Measurements from ENCODE around the gene MMADHC. TPM values are rescaled to one million over a fixed set of nuclear protein-coding genes. Genes with fewer than 3 reads are reported as not detected.

The MMADHC gene
- total RNA-seq, 1 donor from 2014 or later = 74.3 TPM

DNA sequence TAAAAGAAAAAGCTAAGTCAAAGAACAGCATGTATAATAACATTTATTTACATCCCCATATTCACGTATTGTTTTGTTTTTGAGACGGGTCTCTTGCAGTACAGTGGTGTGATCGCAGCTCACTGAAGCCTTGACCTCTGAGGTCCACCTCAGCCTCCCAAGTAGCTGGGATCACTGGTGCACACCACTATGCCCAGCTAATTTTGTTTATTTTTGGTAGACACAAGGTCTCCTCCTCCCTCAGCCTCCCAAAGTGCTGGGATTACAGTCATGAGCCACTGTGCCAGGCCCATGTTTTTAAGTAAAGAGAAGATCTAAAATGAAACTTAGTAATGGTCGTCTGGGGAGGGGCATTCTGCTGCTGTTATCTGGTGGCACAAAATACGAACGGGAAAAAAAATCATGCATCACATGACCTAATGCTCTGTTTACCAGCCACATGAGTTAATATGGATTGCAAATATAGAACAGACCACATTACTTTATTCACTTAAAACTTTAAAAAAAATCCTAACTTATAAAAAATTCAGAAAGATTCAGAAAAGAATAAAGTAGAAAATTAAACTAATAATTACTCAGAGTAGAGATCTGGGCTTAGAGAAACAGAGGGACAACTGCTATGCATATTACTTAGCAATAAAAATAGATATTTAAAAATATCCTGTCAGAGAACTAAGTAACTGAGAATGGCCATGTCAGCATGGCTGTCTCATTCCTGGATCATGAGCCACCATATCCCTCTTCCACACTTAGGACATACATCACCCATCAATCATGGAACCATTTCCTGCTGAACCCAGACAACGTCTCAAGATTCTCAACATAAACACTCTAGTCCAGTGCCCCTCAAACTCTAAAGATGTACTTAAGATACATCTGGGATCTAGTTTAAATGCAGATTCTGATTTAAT is 7.3 kb downstream of the MMADHC start:
- no peak overlapping the region for H3K27ac Mint-ChIP-seq (ENCODE audit: unreplicated experiment)
- H3K27me3 Mint-ChIP-seq (ENCODE audit: unreplicated experiment) = no peaks in the 10 kb centered on the region
- TF ChIP-seq, protein P1, sequence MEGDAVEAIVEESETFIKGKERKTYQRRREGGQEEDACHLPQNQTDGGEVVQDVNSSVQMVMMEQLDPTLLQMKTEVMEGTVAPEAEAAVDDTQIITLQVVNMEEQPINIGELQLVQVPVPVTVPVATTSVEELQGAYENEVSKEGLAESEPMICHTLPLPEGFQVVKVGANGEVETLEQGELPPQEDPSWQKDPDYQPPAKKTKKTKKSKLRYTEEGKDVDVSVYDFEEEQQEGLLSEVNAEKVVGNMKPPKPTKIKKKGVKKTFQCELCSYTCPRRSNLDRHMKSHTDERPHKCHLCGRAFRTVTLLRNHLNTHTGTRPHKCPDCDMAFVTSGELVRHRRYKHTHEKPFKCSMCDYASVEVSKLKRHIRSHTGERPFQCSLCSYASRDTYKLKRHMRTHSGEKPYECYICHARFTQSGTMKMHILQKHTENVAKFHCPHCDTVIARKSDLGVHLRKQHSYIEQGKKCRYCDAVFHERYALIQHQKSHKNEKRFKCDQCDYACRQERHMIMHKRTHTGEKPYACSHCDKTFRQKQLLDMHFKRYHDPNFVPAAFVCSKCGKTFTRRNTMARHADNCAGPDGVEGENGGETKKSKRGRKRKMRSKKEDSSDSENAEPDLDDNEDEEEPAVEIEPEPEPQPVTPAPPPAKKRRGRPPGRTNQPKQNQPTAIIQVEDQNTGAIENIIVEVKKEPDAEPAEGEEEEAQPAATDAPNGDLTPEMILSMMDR (IDR thresholded peaks at IDR 0.05; ENCODE audit: partially characterized antibody, unreplicated experiment) = no peak
- no peak for DNase-seq
- H3K36me3 Mint-ChIP-seq (ENCODE audit: unreplicated experiment) = no peaks in the 10 kb centered on the region
- no peaks in the 10 kb centered on the region for H3K4me1 Mint-ChIP-seq (ENCODE audit: low read depth, unreplicated experiment)
- H3K9me3 Mint-ChIP-seq (ENCODE audit: unreplicated experiment) = no peaks in the 10 kb centered on the region
- H3K4me3 Mint-ChIP-seq (ENCODE audit: unreplicated experiment) = no peak overlapping the region

DNA sequence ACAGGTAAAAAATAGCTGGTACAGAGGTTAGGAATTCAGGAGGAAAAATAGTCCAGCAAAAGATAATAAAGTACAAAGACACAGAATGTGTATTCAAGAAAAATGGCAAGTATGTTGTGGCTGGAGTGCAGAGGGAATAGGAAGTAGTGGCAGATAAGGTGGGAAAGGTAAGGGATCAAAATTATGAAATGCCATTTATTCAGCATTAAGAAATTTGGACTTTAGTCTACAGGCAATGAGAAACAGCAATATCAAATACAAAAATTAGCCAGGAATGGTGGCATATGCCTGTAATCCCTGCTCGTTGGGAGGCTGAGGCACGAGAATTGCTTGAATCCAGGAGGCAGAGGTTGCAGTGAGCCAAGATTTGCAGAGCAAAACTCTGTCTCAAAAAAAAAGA is 10.3 kb downstream of the MMADHC start:
- no peaks in the 10 kb centered on the region for H3K27me3 Mint-ChIP-seq (ENCODE audit: unreplicated experiment)
- no peaks in the 10 kb centered on the region for H3K36me3 Mint-ChIP-seq (ENCODE audit: unreplicated experiment)
- no peak overlapping the region for H3K4me3 Mint-ChIP-seq (ENCODE audit: unreplicated experiment)
- H3K4me1 Mint-ChIP-seq (ENCODE audit: low read depth, unreplicated experiment) = no peaks in the 10 kb centered on the region
- TF ChIP-seq, protein P1 (IDR thresholded peaks at IDR 0.05; ENCODE audit: partially characterized antibody, unreplicated experiment) = no peak
- peak overlapping the region; percentile 1 for H3K27ac Mint-ChIP-seq (ENCODE audit: unreplicated experiment)
- H3K9me3 Mint-ChIP-seq (ENCODE audit: unreplicated experiment) = no peaks in the 10 kb centered on the region
- DNase-seq = no peak

DNA sequence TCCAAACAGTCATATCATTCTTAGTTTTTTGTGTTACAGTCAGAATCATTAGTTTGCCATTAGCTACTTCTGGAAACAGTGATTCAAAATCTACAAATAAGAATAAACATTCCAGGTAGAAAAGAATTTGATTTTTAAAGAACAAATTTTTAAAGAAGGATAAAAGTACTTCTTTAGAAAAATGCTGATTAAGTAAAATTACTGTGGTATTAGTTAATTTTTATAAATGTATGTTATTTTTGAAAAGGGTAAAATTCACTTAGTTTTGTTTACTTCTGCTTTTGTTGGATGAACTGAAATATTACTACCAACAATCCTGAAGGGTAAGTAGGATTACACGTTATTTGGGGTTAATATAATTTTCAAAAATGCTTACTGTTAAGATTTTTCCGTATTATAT is 11.8 kb downstream of the MMADHC start:
- no peaks in the 10 kb centered on the region for H3K27me3 Mint-ChIP-seq (ENCODE audit: unreplicated experiment)
- DNase-seq = no peak
- H3K4me1 Mint-ChIP-seq (ENCODE audit: low read depth, unreplicated experiment) = no peaks in the 10 kb centered on the region
- no peaks in the 10 kb centered on the region for H3K36me3 Mint-ChIP-seq (ENCODE audit: unreplicated experiment)
- no peaks in the 10 kb centered on the region for H3K9me3 Mint-ChIP-seq (ENCODE audit: unreplicated experiment)
- TF ChIP-seq, protein P1 (IDR thresholded peaks at IDR 0.05; ENCODE audit: partially characterized antibody, unreplicated experiment) = no peak
- H3K27ac Mint-ChIP-seq (ENCODE audit: unreplicated experiment) = no peak overlapping the region
- H3K4me3 Mint-ChIP-seq (ENCODE audit: unreplicated experiment) = no peak overlapping the region

DNA sequence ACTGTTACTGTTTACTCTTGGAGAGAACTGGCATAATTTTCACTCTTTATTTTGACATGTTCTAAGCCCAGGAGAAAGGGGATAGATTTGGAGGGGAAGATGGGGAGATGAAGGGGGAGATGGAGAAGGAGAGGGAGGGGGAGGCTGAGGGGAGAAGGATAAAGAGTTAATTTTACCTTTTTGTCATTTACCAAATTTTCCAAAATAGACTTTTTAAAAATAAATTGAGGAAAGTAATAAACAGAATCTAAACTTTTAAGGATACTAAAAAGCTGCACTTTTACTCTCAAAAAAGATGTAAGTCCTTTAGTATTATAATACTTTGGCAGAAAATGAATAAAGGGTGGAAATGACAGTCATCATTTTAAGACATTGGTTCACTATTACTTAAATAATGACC is 12.3 kb downstream of the MMADHC start:
- no peak for DNase-seq
- Mint-ChIP-seq H3K9me3 (ENCODE audit: unreplicated experiment) (no peaks in the 10 kb centered on the region), H3K27me3 (ENCODE audit: unreplicated experiment) (no peaks in the 10 kb centered on the region), H3K4me1 (ENCODE audit: low read depth, unreplicated experiment) (no peaks in the 10 kb centered on the region), H3K27ac (ENCODE audit: unreplicated experiment) (no peak overlapping the region), H3K4me3 (ENCODE audit: unreplicated experiment) (no peak overlapping the region), H3K36me3 (ENCODE audit: unreplicated experiment) (no peaks in the 10 kb centered on the region)
- TF ChIP-seq, protein P1 (IDR thresholded peaks at IDR 0.05; ENCODE audit: partially characterized antibody, unreplicated experiment) = no peak

DNA sequence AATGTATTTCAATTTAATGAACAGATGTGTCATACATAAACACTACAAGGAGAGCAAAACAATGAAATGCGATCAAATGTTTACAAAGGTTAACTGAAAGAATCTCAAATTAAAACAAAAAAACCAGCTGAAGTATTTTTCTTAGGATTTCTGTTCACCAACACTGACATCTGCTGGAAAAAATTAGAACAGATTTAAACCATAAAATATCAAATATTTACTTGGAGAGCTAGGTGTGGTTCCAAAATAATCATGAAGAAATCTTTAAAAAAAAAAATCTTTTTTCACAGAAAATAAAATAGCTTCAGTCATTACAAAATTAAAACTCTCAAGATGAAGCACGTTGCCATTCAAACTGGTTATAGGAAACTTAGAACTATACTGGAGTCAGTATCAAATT is 13.8 kb downstream of the MMADHC start:
- Mint-ChIP-seq H3K4me1 (ENCODE audit: low read depth, unreplicated experiment) (no peaks in the 10 kb centered on the region), H3K27me3 (ENCODE audit: unreplicated experiment) (no peaks in the 10 kb centered on the region), H3K36me3 (ENCODE audit: unreplicated experiment) (no peaks in the 10 kb centered on the region), H3K4me3 (ENCODE audit: unreplicated experiment) (no peak overlapping the region), H3K9me3 (ENCODE audit: unreplicated experiment) (no peaks in the 10 kb centered on the region), H3K27ac (ENCODE audit: unreplicated experiment) (no peak overlapping the region)
- DNase-seq = no peak
- TF ChIP-seq, protein P1 (IDR thresholded peaks at IDR 0.05; ENCODE audit: partially characterized antibody, unreplicated experiment) = peak; percentile 24

Measured in glutamatergic neuron (in vitro differentiated cells).